GM23338 (cell line): ENCODE results near the gene ULK2.

Experiments
- CTCF ChIP-seq, 2 experiments: fragments of 200-600 bp in 1 of 2; sonication (generic) in 1 of 2; conservative IDR thresholded peaks; 2 replicates each; pipeline versions ENCODE4 v1.5.1 to v1.6.1; 2016 to 2017; ENCODE audit warnings: antibody characterized with exemption in 2 of 2, low read depth in 2 of 2, mild to moderate bottlenecking in 2 of 2, moderate library complexity in 1 of 2
- POLR2AphosphoS5 ChIP-seq: IDR thresholded peaks from 2 replicates; pipeline ENCODE4 v1.6.1; 2016; ENCODE audit warnings: antibody characterized with exemption, low read depth

DNA sequence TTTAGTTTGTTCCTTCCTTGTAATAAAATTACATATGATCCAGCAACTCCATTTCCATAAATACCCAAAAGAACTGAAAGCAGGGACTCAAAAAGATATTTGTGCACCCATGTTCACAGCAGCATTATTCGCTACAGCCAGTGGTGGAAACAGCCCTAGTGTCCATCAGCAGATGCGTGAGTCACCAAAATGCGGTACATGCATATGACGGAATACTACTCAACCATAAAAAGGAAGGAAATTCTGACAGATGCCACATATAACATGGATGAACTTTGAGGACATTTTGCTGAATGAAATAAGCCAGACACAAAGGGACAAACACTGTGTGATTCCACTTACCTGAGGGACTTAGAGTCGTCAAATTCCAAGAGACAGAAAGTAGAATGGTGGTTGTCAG, 142.2 kb downstream of the ULK2 start:
- TF ChIP-seq CTCF (conservative IDR thresholded peaks at IDR 0.05; ENCODE audit: low read depth in 2 of 2) (no peak), POLR2AphosphoS5 (no peak)
